Neural progenitor cell (in vitro differentiated cells): ENCODE data around the gene CNTNAP2.

ENCODE experiments used
- EZH2 ChIP-seq: fragments of 200-600 bp; sonication (generic); IDR thresholded peaks from 2 replicates; pipeline ENCODE4 v1.6.1; 2017; ENCODE audit warnings: antibody characterized with exemption, mild to moderate bottlenecking, moderate library complexity
- EZH2phosphoT487 ChIP-seq: fragments of 200-600 bp; sonication (generic); IDR thresholded peaks from 2 replicates; pipeline ENCODE4 v1.6.1; 2017; ENCODE audit warnings: antibody characterized with exemption
- TF ChIP-seq, protein P1 (sequence below): fragments of 200-600 bp; sonication (generic); IDR thresholded peaks from 2 replicates; pipeline ENCODE4 v1.5.1; 2017; ENCODE audit warnings: antibody characterized with exemption, mild to moderate bottlenecking

DNA sequence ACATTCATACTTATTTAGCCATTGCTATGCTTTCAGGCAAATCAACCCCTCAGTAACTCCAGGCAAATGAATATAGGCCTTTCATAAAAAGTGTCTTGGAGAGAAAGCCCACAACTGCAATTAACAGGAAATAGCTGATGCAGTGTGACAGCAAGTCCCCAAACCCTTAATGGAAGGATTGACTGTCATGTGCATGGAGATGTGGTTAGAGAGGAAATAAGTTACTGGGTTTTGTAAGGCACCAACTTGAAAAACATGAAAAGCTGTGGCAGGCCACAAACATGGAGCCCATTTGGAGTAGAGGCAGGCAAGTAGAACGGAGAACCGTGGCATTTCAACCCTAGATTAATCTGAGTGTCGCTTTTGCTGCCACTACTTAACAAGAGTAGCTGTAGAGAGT lies 1924.6 kb downstream of the CNTNAP2 start:
- TF ChIP-seq, protein P1, sequence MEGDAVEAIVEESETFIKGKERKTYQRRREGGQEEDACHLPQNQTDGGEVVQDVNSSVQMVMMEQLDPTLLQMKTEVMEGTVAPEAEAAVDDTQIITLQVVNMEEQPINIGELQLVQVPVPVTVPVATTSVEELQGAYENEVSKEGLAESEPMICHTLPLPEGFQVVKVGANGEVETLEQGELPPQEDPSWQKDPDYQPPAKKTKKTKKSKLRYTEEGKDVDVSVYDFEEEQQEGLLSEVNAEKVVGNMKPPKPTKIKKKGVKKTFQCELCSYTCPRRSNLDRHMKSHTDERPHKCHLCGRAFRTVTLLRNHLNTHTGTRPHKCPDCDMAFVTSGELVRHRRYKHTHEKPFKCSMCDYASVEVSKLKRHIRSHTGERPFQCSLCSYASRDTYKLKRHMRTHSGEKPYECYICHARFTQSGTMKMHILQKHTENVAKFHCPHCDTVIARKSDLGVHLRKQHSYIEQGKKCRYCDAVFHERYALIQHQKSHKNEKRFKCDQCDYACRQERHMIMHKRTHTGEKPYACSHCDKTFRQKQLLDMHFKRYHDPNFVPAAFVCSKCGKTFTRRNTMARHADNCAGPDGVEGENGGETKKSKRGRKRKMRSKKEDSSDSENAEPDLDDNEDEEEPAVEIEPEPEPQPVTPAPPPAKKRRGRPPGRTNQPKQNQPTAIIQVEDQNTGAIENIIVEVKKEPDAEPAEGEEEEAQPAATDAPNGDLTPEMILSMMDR = no peak
- TF ChIP-seq EZH2phosphoT487 (no peak), EZH2 (no peak)
